Measurements from ENCODE around the gene RIPPLY1. TPM values are rescaled to one million over a fixed set of nuclear protein-coding genes. Genes with fewer than 3 reads are reported as not detected.

RIPPLY1 gene
- total and polyA plus RNA-seq, 9 of the 15 experiments (the other 6 are each of a cell fraction or from before 2014, with no cell fraction given), result not detected

- no peak for ATAC-seq
- intact Hi-C loops (cut with micrococcal nuclease), result no loop called here
These were observed 851 bp upstream of the RIPPLY1 start for GRCh38 chrX:106903856-106904528.

More at GRCh38 chrX:106903856-106904528, 851 bp upstream of the RIPPLY1 start:
- TF ChIP-seq CBX2 (IDR thresholded peaks at IDR 0.05; ENCODE audit: insufficient read depth, low read length, poor library complexity, severe bottlenecking) (no peak), SUPT5H (IDR thresholded peaks at IDR 0.05) (no peak), ILK (tag; IDR thresholded peaks at IDR 0.05; ENCODE audit: borderline replicate concordance, low read depth) (no peak), SREBF2 (CRISPR knock-in tag; IDR thresholded peaks at IDR 0.05) (no peak), HIVEP1 (CRISPR knock-in tag; IDR thresholded peaks at IDR 0.05) (no peak), DDX20 (tag; IDR thresholded peaks at IDR 0.05; ENCODE audit: low read depth) (no peak), EP400 (IDR thresholded peaks at IDR 0.05) (no peak), GMEB1 (CRISPR knock-in tag; IDR thresholded peaks at IDR 0.05) (no peak), PML (IDR thresholded peaks at IDR 0.05; ENCODE audit: low read length) (no peak), ERF (CRISPR knock-in tag; IDR thresholded peaks at IDR 0.05) (no peak), SMARCE1 (IDR thresholded peaks at IDR 0.05) (no peak), PYGO2 (tag; IDR thresholded peaks at IDR 0.05) (no peak), FOS (IDR thresholded peaks at IDR 0.05; ENCODE audit: extremely low read depth, insufficient read length) (no peak), NCOA6 (IDR thresholded peaks at IDR 0.05) (no peak), ZNF24 (IDR thresholded peaks at IDR 0.05) (no peak), MAFK (IDR thresholded peaks at IDR 0.05; ENCODE audit: low read length) (no peak)
- H3K27me3 ChIP-seq (ENCODE audit: control insufficient read depth in 2 of 2, insufficient read depth in 2 of 2, low read length in 2 of 2), result no peaks in the 10 kb centered on the region; a peak in 1 of 5 replicates
- no peak for DNase-seq (ENCODE audit: extremely low read depth in 1 of 4, low spot score in 3 of 4)
- no peak overlapping the region for H3K9ac ChIP-seq (ENCODE audit: insufficient read depth in 1 of 2, low read depth in 2 of 2, low read length in 2 of 2)
- H3K9me1 ChIP-seq (ENCODE audit: control insufficient read depth, insufficient read depth, low read length), result no peaks in the 10 kb centered on the region
- in situ Hi-C loops (cut with MboI), result no loop called here
- ChIA-PET CTCF (ENCODE audit: low intra/inter-chr PET ratio) (no interaction called here), POLR2A (no interaction called here)
- BruUV-seq (replicated peaks), result no TSS peak
- no peaks in the 10 kb centered on the region for H3K79me2 ChIP-seq (ENCODE audit: control insufficient read depth, insufficient read depth, low read length)
- H3K4me1 ChIP-seq (replicated peaks in 1 of 2; ENCODE audit: control insufficient read depth in 2 of 2, insufficient read depth in 2 of 2, low read length in 2 of 2), result no peaks in the 10 kb centered on the region
- H2AFZ ChIP-seq (ENCODE audit: low read depth, low read length), result no peak overlapping the region
- H3K36me3 ChIP-seq (ENCODE audit: control insufficient read depth, insufficient read depth, low read length), result no peaks in the 10 kb centered on the region
- H3K9me3 ChIP-seq (replicated peaks; ENCODE audit: control insufficient read depth, insufficient read depth, low read depth, low read length), result no peaks in the 10 kb centered on the region
- 0% methylated on average over 3 of the region's 5 CpGs for WGBS (ENCODE audit: insufficient coverage, low coverage, missing lambda C conversion rate)
- H3K4me3 ChIP-seq, result no peak overlapping the region
- H4K20me1 ChIP-seq (replicated peaks; ENCODE audit: control insufficient read depth, insufficient read depth, low read length), result no peaks in the 10 kb centered on the region
- H3K27ac ChIP-seq (ENCODE audit: extremely low read depth, low read depth, low read length), result no peak overlapping the region
- H3K4me2 ChIP-seq (ENCODE audit: insufficient read depth, low read length), result no peak overlapping the region
- FAIRE-seq, result no peak
